GM18951 (cell line): ENCODE data around the gene TMPRSS4.

ENCODE experiments used
- POLR2A ChIP-seq: IDR thresholded peaks from 4 replicates; pipeline ENCODE4 v1.6.1; 2011; ENCODE audit warnings: mild to moderate bottlenecking; ENCODE audit not compliant: insufficient read length, insufficient read depth; ENCODE audit errors: extremely low read depth
- in situ Hi-C: fragments of 300-500 bp; cut with MboI; formaldehyde crosslinking; loops from one replicate; pipeline ENCODE4 v1.12.0; 2022; ENCODE audit warnings: low sequenced_read_pairs, mixed read lengths, inconsistent platforms; ENCODE audit not compliant: unreplicated experiment

Gene TMPRSS4

DNA sequence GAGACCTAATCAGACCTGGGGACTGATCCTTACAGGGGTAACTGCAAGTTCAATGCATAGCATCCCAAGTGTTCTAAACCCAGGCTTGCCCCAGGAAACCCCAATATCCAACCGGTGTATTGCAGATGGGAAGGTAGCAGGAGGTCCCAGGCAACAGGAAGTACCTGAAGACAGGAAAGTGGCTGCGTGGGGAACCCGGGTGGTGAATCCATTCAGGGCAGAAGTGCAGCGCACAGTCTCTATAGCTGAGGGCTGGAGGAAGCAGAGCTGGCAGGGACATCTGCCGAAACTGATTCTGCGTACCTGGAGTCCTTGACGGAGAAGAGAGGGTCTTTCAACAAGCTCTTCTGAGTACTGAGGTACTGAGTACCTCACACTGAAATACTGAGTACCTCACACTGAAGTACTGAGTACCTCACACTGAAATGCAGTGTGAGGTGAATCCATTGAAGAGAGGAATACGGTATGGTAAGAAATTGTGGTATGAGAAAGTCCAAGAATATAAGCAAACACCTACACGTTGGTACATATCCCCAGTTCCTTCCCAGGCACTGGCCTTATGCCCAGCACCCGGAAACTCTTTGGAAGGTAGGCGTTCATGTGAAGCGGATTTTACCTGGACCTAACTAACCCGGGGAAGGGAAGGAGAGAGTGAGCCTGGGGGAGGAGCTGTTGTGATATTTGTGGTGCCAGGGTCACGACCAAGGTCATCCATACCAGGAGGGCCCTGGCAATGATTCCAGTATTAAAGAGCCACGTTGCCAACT, 55.7 kb downstream of the TMPRSS4 start:
- in situ Hi-C loops = no loop called here
- TF ChIP-seq POLR2A = no peak

DNA sequence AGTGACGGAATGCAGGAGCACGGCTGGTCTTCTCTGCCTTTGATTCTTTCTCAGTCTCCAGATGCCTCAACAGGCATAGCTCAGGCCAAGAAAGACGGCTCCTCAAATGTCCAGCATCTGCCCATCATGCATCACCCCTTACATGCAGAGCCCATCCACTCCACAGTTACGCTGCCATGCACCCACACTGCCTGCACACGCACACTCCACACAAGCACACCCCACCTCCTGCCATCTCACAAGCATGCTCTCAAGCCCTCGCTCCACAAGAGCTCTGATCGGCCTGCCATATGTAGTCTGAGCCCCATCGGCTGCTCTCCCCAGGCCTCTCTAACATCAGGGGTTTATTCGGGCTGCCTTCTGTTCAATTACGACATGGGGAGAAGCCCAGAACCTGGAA, 56.9 kb downstream of the TMPRSS4 start:
- TF ChIP-seq POLR2A = no peak

DNA sequence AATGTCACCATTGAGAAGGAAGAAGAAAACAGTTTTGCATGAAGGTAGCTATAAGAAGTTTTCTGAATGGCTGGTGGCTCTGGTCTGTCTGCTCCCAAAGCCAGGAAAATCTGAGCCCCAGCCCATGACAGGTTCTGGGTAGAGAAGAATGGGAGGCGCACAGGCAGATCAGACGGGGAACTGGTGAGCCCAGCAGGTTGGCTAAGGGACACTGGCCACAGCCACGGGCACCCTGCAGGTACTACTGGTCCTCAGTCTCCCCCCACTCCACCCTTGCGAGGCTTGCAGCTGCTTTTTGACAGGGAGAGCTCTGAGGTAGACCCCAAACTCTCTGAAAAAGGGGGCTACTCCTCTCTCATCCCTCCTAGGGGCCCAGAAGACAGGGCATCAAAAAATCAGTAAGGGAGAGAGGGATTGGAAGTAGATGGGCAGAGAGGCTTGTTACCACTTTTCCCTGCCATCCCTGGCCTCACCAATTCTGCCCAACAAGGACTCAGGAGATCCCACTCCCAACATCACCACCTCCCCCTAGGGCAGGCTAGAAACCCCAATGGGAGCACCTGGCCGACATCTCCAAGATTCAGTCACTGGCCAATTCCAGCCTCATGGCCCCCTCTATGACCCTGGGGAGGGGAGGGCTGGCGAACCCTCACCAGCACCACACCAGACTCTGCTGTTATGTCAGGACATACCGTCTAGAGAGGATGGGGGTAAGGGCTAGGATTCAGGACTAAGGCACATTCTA, 58.3 kb downstream of the TMPRSS4 start:
- no peak for TF ChIP-seq POLR2A

More for the DNA sequence above, 56.9 kb downstream of the TMPRSS4 start:
- in situ Hi-C loops = no loop called here

DNA sequence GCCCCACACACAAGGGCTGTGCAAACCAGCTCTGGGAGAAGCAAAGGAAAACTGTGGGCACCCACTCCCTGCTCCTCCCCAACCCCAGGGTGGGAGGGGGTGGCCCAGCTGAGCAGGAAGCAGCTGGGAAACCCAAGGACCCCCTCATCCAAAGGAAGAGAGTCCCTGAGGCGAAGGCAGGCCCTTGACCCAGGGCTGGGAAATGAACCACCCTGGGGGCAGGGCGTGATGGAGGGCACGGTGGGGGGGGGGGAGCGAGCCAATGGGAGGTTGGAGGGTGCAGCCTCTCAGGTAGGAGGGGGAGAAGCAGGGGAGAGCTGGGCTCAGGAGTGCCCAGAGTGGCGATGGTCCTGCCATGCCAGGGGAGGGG, 58.9 kb downstream of the TMPRSS4 start:
- in situ Hi-C loops = no loop called here
- TF ChIP-seq POLR2A = no peak

More for the DNA sequence above, 58.3 kb downstream of the TMPRSS4 start:
- in situ Hi-C loops = no loop called here

DNA sequence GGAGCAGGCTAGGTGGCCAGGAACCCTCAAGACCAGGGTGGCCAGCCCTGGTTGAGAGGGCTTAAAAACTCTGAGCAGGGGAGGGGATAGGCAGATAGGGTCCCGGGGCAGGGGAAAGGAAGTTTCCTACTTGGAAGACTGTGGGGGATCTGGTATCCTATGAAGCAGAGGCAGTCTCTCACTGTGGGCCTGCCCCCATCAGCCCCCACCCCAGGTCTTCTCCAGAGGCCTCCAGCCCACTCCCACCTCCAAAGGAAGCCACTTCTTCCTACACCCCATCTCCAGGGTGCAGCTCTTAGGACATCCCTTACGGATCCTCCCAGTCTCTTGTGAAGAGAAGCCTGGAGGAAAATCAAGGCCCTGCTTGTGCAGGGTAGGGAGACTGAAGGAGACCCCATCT, 59.5 kb downstream of the TMPRSS4 start:
- in situ Hi-C loops = no loop called here
- no peak for TF ChIP-seq POLR2A

DNA sequence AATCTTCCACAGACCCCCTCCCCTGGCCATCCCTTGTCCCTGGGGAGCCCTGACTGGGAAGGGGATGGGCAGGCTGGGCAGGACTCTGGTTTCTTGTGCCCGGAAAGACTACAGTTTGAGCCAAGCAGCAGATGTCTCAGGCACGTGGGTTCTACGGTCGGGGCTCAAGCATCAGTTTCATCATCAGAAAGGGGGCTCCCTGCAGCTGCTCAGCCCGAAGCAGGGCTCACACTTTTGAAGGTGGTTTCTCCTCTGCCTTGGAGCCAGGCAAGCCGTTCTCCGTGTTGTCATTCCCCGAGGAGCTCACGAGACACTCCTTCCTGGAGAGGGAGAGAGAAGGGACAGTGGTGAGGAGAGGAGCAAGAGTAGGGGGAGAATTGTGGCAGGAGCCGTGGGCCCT, 59.9 kb downstream of the TMPRSS4 start:
- no peak for TF ChIP-seq POLR2A
- in situ Hi-C loops = no loop called here

DNA sequence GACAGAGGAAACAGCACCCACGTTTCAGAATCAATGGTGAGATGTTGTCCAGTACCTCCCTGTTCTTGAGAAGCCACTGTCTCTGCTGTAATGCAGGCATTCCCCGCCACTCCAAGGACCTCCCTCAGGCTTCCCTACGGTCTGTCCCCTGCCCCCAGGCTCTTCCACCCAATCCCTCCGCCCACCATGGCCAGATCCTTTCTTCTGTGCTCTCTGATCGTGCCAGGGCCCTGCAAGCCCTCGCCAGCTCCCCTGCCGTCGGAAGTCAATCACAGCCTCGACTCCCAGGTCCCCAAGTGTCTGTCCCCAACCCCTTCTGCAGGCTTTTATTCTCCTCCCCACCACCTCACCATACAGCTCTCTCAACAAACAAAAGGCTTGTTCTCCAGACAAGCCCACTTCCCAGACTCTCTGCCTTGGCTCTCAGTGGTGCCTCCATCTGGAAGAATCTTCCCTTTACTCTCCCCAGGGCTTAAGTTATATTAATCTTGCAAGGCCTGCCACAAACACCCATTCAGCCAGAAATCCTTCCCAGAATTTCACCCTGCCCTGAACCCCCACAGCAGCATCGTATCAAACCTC, 62.1 kb downstream of the TMPRSS4 start:
- TF ChIP-seq POLR2A = no peak
- in situ Hi-C loops = no loop called here

DNA sequence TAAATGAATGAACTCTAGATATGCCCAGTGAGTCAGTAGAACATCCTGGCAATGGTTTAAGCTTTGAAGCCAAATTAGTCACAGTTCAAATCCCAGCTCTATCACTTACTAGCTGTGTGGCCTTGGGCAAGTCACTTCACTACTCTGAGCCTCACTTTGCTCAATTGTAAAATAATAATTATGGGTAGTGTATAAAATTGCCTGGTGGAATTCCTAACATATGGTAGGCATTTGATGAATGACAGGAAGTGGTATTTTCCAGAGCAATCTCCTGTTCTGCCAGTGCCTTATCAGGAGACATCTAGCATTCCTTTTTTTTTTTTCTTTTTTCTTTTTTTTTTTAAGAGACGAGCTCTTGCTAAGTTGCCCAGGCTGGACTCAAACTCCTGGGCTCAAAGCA, 62.7 kb downstream of the TMPRSS4 start:
- in situ Hi-C loops = no loop called here

DNA sequence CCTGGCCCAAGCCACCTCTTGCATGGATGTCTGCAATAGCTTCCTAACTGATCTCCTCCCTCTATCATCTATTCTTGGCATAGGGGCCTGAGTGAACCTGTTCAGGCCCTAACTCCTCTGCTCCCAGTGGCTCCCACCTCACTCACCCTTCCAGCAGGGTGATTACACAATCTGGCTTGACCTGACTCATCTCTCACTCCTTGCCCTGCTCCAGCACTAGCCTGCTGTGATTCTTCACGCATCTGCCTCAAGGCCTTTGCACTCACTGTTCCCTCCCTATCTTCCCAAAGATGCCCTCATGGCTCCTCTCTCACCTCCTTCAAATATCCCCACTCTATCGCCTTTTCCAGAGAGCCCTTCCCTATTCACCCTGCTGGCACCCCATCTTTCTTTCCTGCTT, 65.2 kb downstream of the TMPRSS4 start:
- in situ Hi-C loops = no loop called here
- no peak for TF ChIP-seq POLR2A

More for the DNA sequence above, 62.7 kb downstream of the TMPRSS4 start:
- TF ChIP-seq POLR2A = no peak

DNA sequence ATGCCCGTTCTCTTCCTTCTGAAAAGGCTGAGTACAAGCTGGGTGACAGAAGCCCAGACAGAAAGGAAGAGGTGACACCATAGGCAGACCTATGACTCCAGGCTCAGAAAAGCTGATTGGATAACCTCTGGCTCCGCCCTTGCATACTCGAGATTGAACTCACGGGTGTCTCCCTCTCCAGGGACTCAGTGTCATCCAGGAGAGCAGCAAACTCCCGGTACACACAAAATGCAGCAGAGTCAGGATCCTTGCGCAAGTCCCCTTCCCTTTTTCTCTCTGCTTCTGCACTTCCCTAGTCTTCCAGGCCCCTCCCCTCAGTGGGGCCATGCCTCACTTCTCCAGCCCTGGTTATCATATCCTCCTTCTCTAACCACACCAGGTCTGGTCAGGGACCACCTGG, 65.9 kb downstream of the TMPRSS4 start:
- TF ChIP-seq POLR2A = no peak
- in situ Hi-C loops = no loop called here

DNA sequence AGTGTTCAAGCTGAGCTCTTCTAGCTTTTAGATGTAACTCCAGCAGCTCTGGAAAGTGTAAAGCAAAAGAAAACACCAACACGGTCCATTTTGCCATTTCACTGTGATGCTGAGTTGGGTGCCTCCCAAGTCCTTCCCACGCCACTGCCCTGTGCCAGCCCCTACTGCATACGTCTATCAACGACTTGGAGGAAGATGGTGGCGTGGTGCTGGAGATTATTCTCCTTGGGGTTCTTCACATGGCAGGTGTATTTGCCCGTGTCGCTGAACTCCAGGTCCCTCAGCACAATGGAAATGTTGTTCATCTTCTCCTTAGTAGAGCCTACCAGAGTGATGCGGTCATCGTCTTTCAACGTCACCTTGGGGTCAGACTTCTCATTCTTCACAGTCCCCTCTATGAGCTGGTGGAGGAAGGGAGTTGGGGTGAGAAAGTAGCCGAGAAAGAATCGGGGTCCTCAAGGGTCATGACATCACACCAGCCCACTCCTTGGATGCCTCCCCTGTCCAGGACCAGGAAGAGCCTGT, 66.8 kb downstream of the TMPRSS4 start:
- in situ Hi-C loops = no loop called here

DNA sequence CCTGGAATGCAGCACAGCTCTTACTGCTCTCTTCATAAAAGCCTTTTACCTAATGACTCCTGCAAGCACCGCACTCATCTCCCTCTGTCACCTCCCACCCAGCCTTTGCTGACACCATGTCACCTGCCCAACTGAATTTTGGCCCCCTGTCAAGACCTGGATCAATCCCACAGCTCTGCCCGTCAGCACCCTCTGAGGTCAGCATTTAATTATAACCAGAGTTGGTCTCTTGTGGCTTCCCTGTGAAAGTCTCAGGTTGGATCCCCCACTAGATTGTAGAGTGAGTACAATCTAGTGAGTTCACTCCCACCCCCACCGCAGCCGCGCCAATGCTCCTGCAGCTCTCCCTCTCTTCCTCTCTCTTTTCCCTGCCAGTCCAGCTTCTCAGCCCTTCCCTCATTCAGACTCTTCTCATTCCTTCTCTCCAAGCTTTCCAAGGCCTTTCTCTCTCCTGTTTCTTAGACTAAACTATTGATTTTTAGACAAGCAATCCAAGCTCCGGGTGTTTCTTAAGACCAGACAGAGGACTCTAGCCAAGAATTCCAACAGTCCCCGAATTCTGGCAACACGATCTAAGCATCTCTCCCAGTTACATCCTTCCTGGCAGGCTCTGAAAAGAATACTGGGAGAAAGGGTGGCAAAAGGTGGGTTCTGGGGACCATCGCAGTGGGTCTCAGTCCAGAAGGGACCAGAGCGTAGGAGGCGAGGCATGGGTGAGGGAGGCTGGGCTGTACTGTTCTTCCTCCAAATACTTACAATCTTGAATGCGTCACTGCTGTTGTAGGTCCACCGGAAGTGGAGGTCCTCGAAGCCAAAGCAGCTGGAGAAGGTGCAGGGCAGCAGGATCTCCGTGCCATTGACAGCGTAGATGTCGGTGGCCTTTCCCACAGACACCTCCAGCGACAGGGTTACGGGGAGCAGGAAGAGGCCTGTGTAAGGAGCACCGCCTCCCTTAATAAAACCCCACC, 67.7 kb downstream of the TMPRSS4 start:
- in situ Hi-C loops = no loop called here
- no peak for TF ChIP-seq POLR2A

More for the DNA sequence above, 66.8 kb downstream of the TMPRSS4 start:
- no peak for TF ChIP-seq POLR2A
